Right lobe of liver (tissue), 4 donors: ENCODE results near the gene CLHC1.
"Not testable (repeated sequence)": the region's sequence is repeated elsewhere in the genome, so short reads cannot be mapped to it uniquely, and the experiment has no call there.

ENCODE experiments used
- CTCF ChIP-seq, 4 donors: fragments of 200-600 bp in 3 of 4; fragments of 450-650 bp in 1 of 4; IDR thresholded peaks; one replicate each; pipeline versions ENCODE4 v1.5.1 to v1.8.0; 2016 to 2022; ENCODE audit warnings: antibody characterized with exemption in 4 of 4, mild to moderate bottlenecking in 2 of 4
- POLR2A ChIP-seq: fragments of 450-650 bp; IDR thresholded peaks from one replicate; pipeline ENCODE4 v1.6.1; 2017; ENCODE audit warnings: antibody characterized with exemption, mild to moderate bottlenecking
- donor health status: DM: no; HTN: no; CAD: no.
- donor health status: DM: no; HTN: no; CAD: no.
- donor health status: DM: no; HTN: yes; CAD: no.

- TF ChIP-seq CTCF (IDR thresholded peaks at IDR 0.05); POLR2A: not testable (repeated sequence)
These were observed 47.2 kb upstream of the CLHC1 start for GRCh38 chr2:55279214-55279835.
